ENCODE data around the gene GLIPR2.

DNA sequence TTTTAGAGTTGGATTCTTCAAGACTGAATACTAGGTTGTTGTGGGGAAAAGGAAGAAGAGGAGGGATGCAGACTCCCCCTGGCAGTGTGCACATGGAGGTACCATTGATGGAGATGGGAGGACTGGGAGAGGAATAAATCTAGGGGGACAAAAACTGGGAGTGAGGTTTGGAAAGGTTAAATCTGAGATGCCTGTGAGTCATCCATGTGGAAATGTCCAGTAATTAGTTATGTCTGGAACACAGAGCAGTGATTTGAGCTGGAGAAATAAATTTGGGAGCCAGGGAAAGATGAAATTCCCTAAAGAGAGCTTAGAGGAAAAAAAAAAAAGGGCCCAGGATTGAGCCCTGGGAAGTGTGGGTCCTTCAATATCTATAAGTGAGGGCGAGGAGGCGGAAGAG is 24.7 kb downstream of the GLIPR2 start:
- no peak for TF ChIP-seq EZH2 (IDR thresholded peaks at IDR 0.05; ENCODE audit: borderline replicate concordance, low read depth, low read length, severe bottlenecking)
- TF ChIP-seq, protein P1, sequence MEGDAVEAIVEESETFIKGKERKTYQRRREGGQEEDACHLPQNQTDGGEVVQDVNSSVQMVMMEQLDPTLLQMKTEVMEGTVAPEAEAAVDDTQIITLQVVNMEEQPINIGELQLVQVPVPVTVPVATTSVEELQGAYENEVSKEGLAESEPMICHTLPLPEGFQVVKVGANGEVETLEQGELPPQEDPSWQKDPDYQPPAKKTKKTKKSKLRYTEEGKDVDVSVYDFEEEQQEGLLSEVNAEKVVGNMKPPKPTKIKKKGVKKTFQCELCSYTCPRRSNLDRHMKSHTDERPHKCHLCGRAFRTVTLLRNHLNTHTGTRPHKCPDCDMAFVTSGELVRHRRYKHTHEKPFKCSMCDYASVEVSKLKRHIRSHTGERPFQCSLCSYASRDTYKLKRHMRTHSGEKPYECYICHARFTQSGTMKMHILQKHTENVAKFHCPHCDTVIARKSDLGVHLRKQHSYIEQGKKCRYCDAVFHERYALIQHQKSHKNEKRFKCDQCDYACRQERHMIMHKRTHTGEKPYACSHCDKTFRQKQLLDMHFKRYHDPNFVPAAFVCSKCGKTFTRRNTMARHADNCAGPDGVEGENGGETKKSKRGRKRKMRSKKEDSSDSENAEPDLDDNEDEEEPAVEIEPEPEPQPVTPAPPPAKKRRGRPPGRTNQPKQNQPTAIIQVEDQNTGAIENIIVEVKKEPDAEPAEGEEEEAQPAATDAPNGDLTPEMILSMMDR (IDR thresholded peaks at IDR 0.05; ENCODE audit: extremely low read depth in 1 of 2, insufficient read depth in 1 of 2, low read depth in 1 of 2, low read length in 2 of 2) = no peak
